KOPT-K1 (cell line): ENCODE results near the gene MYH6.

Source experiments
- H3K27ac ChIP-seq: fragments of 200-600 bp; sonication (generic); 2 replicates; pipeline ENCODE4 v1.5.1; 2016; ENCODE audit warnings: antibody characterized with exemption, mild to moderate bottlenecking, low read depth, low read length; ENCODE audit not compliant: poor library complexity, severe bottlenecking
- H3K36me3 ChIP-seq: fragments of 200-600 bp; sonication (generic); 2 replicates; pipeline ENCODE4 v1.5.1; 2017; ENCODE audit warnings: antibody characterized with exemption, mild to moderate bottlenecking, low read length, moderate library complexity; ENCODE audit not compliant: insufficient read depth
- H3K9me3 ChIP-seq: fragments of 200-600 bp; sonication (generic); 2 replicates; pipeline ENCODE4 v1.5.1; 2017; ENCODE audit warnings: antibody characterized with exemption, low read length, mild to moderate bottlenecking; ENCODE audit not compliant: insufficient read depth, poor library complexity, severe bottlenecking

Gene MYH6

GRCh38 chr14:23370221-23370620, 37.9 kb downstream of the MYH6 start:
- no peaks in the 10 kb centered on the region for H3K9me3 ChIP-seq
- no peaks in the 10 kb centered on the region for H3K36me3 ChIP-seq
- H3K27ac ChIP-seq: no peak overlapping the region

- Histone ChIP-seq H3K9me3 (no peaks in the 10 kb centered on the region), H3K27ac (no peak overlapping the region)
Observed at GRCh38 chr14:23366426-23366921, 41.6 kb downstream of the MYH6 start.

GRCh38 chr14:23365732-23366425, 42.2 kb downstream of the MYH6 start:
- no peaks in the 10 kb centered on the region for H3K36me3 ChIP-seq
- H3K27ac ChIP-seq: no peak overlapping the region
- no peaks in the 10 kb centered on the region for H3K9me3 ChIP-seq

More at GRCh38 chr14:23366426-23366921, 41.6 kb downstream of the MYH6 start:
- H3K36me3 ChIP-seq: no peaks in the 10 kb centered on the region

- H3K9me3 ChIP-seq: no peaks in the 10 kb centered on the region
- no peak within 1 kb of the TSS for H3K27ac ChIP-seq
- no peaks in the 10 kb centered on the region for H3K36me3 ChIP-seq
Observed at GRCh38 chr14:23365036-23365731, 42.9 kb downstream of the MYH6 start, which contains the start of gene EFS. TSS of gene EFS (minus strand) at chr14:23365172. CDS start at chr14:23365025, 147 bp downstream.

- H3K36me3 ChIP-seq: no peaks in the 10 kb centered on the region
- no peaks in the 10 kb centered on the region for H3K9me3 ChIP-seq
- no peak overlapping the region for H3K27ac ChIP-seq
Observed at GRCh38 chr14:23364164-23365035, 43.7 kb downstream of the MYH6 start.

- Histone ChIP-seq H3K27ac (no peak overlapping the region), H3K9me3 (no peaks in the 10 kb centered on the region), H3K36me3 (no peaks in the 10 kb centered on the region)
Observed at GRCh38 chr14:23362200-23362599, 45.9 kb downstream of the MYH6 start.

- no peak overlapping the region for H3K27ac ChIP-seq
- H3K9me3 ChIP-seq: no peaks in the 10 kb centered on the region
- H3K36me3 ChIP-seq: no peaks in the 10 kb centered on the region
Observed at GRCh38 chr14:23361763-23362162, 46.3 kb downstream of the MYH6 start.

- no peaks in the 10 kb centered on the region for H3K9me3 ChIP-seq
- no peaks in the 10 kb centered on the region for H3K36me3 ChIP-seq
- no peak overlapping the region for H3K27ac ChIP-seq
Observed at GRCh38 chr14:23361320-23361719, 46.8 kb downstream of the MYH6 start.

GRCh38 chr14:23360496-23360895, 47.6 kb downstream of the MYH6 start:
- no peak overlapping the region for H3K27ac ChIP-seq
- H3K36me3 ChIP-seq: no peaks in the 10 kb centered on the region
- H3K9me3 ChIP-seq: no peaks in the 10 kb centered on the region

GRCh38 chr14:23359722-23360447, 48.2 kb downstream of the MYH6 start:
- no peak overlapping the region for H3K27ac ChIP-seq
- H3K9me3 ChIP-seq: no peaks in the 10 kb centered on the region
- H3K36me3 ChIP-seq: no peaks in the 10 kb centered on the region

GRCh38 chr14:23359167-23359626, 48.9 kb downstream of the MYH6 start:
- Histone ChIP-seq H3K27ac (no peak overlapping the region), H3K9me3 (no peaks in the 10 kb centered on the region), H3K36me3 (no peaks in the 10 kb centered on the region)

- Histone ChIP-seq H3K36me3 (no peaks in the 10 kb centered on the region), H3K27ac (no peak overlapping the region), H3K9me3 (no peaks in the 10 kb centered on the region)
Observed at GRCh38 chr14:23358553-23359166, 49.4 kb downstream of the MYH6 start.

GRCh38 chr14:23358042-23358441, 50.0 kb downstream of the MYH6 start:
- Histone ChIP-seq H3K27ac (no peak overlapping the region), H3K9me3 (no peaks in the 10 kb centered on the region), H3K36me3 (no peaks in the 10 kb centered on the region)

GRCh38 chr14:23357261-23357660, 50.8 kb downstream of the MYH6 start:
- no peaks in the 10 kb centered on the region for H3K36me3 ChIP-seq
- no peak overlapping the region for H3K27ac ChIP-seq
- H3K9me3 ChIP-seq: no peaks in the 10 kb centered on the region
